Measurements from ENCODE around the gene FAM72A. TPM values are rescaled to one million over a fixed set of nuclear protein-coding genes. Genes with fewer than 3 reads are reported as not detected.

Gene FAM72A
- total and polyA plus RNA-seq, 12 donors, result 0.52 to 8.9 (median 3.4) TPM

DNA sequence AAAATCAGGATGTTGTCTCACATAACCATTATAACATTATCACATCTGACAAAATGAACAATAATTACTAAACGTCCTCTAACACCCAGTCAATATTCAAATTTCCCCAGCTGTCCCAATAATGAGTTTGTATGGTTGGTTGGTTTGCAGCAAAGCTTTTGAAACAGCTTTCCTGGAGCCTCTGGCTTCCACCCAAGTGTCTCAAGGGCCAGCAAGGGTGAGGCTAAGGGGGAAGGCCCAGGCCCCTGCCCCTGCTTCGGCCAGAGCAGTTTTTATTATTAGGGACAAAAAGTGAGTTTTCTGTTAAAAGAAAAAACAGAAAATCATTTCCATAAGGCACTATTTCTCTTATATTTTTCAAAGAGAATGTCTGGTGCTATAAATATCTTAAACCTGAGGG, 66.4 kb downstream of the FAM72A start:
- 45 to 55% (median 52%) methylated on average over 2 of the region's 2 CpGs for WGBS, 4 donors

More for the DNA sequence above, 66.4 kb downstream of the FAM72A start:
- Histone ChIP-seq H3K9me3 (replicated peaks in 1 of 3) (no peaks in the 10 kb centered on the region), H3K4me1 (replicated peaks in 1 of 2) (no peaks in the 10 kb centered on the region), H3K36me3 (replicated peaks in 1 of 2) (no peaks in the 10 kb centered on the region), H3K4me3 (no peak overlapping the region), H3K27ac (no peak overlapping the region), H3K27me3 (no peaks in the 10 kb centered on the region)
- intact Hi-C loops (cut with DNase I), result no loop called here
- DNase-seq, result no peak
- no peak for TF ChIP-seq POLR2A (IDR thresholded peaks at IDR 0.05)
- no peak for TF ChIP-seq CTCF (IDR thresholded peaks at IDR 0.05)

Other genes starting within 250 kb of the FAM72A start
- 1 to 10 TPM in 2 of 9 donors, under 1 TPM in 7; 0.17 to 1.9 (median 0.67) TPM for gene RAB7B, start 199.4 kb downstream of the FAM72A start, total RNA-seq
- gene RAB7B, start 199.4 kb downstream of the FAM72A start, polyA plus RNA-seq, result 1 to 10 TPM in 2 of 3 donors, under 1 TPM in 1; 0.88 to 3.5 (median 1.0) TPM
- under 1 TPM in 1 of 9 donors, not detected in 8; 0.11 TPM for gene CTSE, start 178.9 kb downstream of the FAM72A start, total RNA-seq
- gene CTSE, start 178.9 kb downstream of the FAM72A start, polyA plus RNA-seq, result under 1 TPM in 1 of 3 donors, not detected in 2; 0.07 TPM
- gene RHEX, start 149.7 kb downstream of the FAM72A start, total RNA-seq, result under 1 TPM in 1 of 9 donors, not detected in 8; 0.33 TPM
- under 1 TPM in 2 of 3 donors, not detected in 1; 0.13 to 0.17 TPM for gene RHEX, start 149.7 kb downstream of the FAM72A start, polyA plus RNA-seq
- gene AVPR1B, start 85.5 kb downstream of the FAM72A start, total RNA-seq, result not detected
- not detected for gene AVPR1B, start 85.5 kb downstream of the FAM72A start, polyA plus RNA-seq
- 100 to 1,000 TPM in 2 of 9 donors, 10 to 100 TPM in 7; 38.2 to 119 (median 57.4) TPM for gene SRGAP2, start 702 bp upstream of the FAM72A start, total RNA-seq
- gene SRGAP2, start 702 bp upstream of the FAM72A start, polyA plus RNA-seq, result 10 to 100 TPM; 18.9 to 52.8 (median 28.2) TPM